ENCODE measurements around the gene NALCN.

GRCh38 chr13:101230271-101230890, 185.9 kb downstream of the NALCN start:
- TF ChIP-seq, protein P1, sequence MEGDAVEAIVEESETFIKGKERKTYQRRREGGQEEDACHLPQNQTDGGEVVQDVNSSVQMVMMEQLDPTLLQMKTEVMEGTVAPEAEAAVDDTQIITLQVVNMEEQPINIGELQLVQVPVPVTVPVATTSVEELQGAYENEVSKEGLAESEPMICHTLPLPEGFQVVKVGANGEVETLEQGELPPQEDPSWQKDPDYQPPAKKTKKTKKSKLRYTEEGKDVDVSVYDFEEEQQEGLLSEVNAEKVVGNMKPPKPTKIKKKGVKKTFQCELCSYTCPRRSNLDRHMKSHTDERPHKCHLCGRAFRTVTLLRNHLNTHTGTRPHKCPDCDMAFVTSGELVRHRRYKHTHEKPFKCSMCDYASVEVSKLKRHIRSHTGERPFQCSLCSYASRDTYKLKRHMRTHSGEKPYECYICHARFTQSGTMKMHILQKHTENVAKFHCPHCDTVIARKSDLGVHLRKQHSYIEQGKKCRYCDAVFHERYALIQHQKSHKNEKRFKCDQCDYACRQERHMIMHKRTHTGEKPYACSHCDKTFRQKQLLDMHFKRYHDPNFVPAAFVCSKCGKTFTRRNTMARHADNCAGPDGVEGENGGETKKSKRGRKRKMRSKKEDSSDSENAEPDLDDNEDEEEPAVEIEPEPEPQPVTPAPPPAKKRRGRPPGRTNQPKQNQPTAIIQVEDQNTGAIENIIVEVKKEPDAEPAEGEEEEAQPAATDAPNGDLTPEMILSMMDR (IDR thresholded peaks at IDR 0.05; ENCODE audit: insufficient read depth, low read depth, low read length), result no peak
- TF ChIP-seq EZH2 (IDR thresholded peaks at IDR 0.05; ENCODE audit: insufficient read depth, low read length), result no peak

All from astrocyte (in vitro differentiated cells and primary cell).